Osteoblast (primary cell): ENCODE measurements around the gene PHTF1. TPM values are rescaled to one million over a fixed set of nuclear protein-coding genes. Genes with fewer than 3 reads are reported as not detected.

Experiments
- DNase-seq: peaks from one replicate; pipeline ENCODE4 v3.0.0; 2011; ENCODE audit warnings: low spot score, mixed read lengths; ENCODE audit not compliant: insufficient read length; ENCODE audit errors: missing footprints
- H2AFZ ChIP-seq: 2 replicates; pipeline ENCODE4 v1.6.0; 2011; ENCODE audit warnings: mild to moderate bottlenecking, low read length
- H3K27ac ChIP-seq: 2 replicates; pipeline ENCODE4 v1.5.1; 2011; ENCODE audit warnings: mild to moderate bottlenecking, low read depth, low read length, moderate library complexity
- H3K27me3 ChIP-seq: 2 replicates; pipeline ENCODE4 v1.6.0; 2012; ENCODE audit warnings: mild to moderate bottlenecking, control low read depth, inconsistent platforms, low read length, moderate library complexity; ENCODE audit not compliant: insufficient read depth
- H3K36me3 ChIP-seq: 2 replicates; pipeline ENCODE4 v1.5.1; 2011; ENCODE audit warnings: mild to moderate bottlenecking, low read length, control low read depth, moderate library complexity; ENCODE audit not compliant: insufficient read depth
- H3K4me1 ChIP-seq: 2 replicates; pipeline ENCODE4 v1.5.1; 2011; ENCODE audit warnings: mild to moderate bottlenecking, low read length, control low read depth, moderate library complexity; ENCODE audit not compliant: insufficient read depth
- H3K4me2 ChIP-seq: 2 replicates; pipeline ENCODE4 v1.6.0; 2011; ENCODE audit warnings: mild to moderate bottlenecking, low read length; ENCODE audit not compliant: insufficient read depth
- H3K4me3 ChIP-seq: fragments of 200-600 bp; sonication (generic); 3 replicates; pipeline ENCODE4 v1.5.1; 2012; ENCODE audit warnings: mild to moderate bottlenecking, low read length, inconsistent platforms; ENCODE audit not compliant: insufficient read depth
- H3K79me2 ChIP-seq: 2 replicates; pipeline ENCODE4 v1.6.0; 2012; ENCODE audit warnings: mild to moderate bottlenecking, low read length, control low read depth, inconsistent platforms; ENCODE audit not compliant: insufficient read depth
- H3K9me3 ChIP-seq: 2 replicates; pipeline ENCODE4 v1.5.1; 2011; ENCODE audit warnings: low read depth, low read length, control low read depth
- H4K20me1 ChIP-seq: 2 replicates; pipeline ENCODE4 v1.6.0; 2012; ENCODE audit warnings: mild to moderate bottlenecking, low read length, control low read depth; ENCODE audit not compliant: insufficient read depth
- total RNA-seq: library from RNA; depleted of rRNA; stranded (reverse); fragments of >200 nt; gene quantifications from 2 replicates; pipeline ENCODE4 v1.2.3, GENCODE V29; 2012
- TF ChIP-seq, protein P1 (sequence below): IDR thresholded peaks from 2 replicates; pipeline ENCODE4 v1.5.1; 2011; ENCODE audit warnings: mild to moderate bottlenecking, low read depth, low read length, moderate library complexity; ENCODE audit errors: extremely low read depth

Gene PHTF1
- total RNA-seq, 1 donor, result 41.6 TPM

DNA sequence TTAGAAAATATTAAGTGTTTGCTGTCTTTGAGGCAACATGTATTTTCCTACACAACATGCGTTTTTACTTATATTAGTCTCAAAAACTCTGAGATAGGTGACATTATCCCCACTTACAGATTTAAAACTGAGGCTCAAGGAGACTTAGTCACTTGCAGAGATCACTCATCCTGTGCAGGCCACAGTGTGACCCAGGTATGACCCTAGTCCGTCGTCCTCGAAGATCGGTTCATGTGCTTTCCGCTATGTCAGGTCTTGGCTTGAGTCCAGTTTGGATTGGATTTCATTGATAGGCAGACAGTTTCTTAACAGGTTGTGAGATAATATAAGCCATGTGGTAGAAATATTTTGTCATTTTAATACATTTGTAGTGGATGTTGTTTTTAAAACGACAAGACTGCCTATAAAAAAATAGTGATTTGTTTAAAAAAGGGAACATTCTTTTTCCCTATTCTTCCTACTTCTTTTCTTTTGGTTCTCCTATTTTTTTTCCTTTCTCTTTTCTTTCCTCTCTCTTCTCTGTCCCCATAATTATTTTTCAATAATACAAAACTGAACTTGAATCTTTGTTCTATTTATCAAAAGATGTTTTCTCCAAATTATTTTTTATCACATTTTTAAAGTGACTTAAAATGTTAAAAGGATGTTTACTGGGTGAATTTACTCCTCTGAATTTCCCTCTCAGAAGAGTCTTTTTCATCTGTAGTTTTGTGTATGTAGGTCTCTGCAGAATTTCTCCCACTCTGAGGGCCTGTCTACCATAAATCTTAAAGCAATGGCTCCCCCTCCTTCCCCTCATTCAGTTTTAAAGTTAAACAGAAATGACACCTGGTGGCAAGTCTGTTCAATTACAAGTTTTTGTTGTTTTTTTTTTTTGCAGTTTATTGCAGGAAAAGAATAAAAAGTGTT is 81.8 kb downstream of the PHTF1 start:
- Histone ChIP-seq H3K27ac (no peak overlapping the region), H3K79me2 (no peaks in the 10 kb centered on the region), H3K36me3 (no peaks in the 10 kb centered on the region), H3K4me1 (peaks cover 9% of the 10 kb centered on the region), H3K27me3 (no peaks in the 10 kb centered on the region), H2AFZ (no peak overlapping the region), H3K4me3 (no peak overlapping the region), H3K4me2 (no peak overlapping the region), H4K20me1 (no peaks in the 10 kb centered on the region), H3K9me3 (no peaks in the 10 kb centered on the region)
- peak; percentile 82 for DNase-seq
- TF ChIP-seq, protein P1, sequence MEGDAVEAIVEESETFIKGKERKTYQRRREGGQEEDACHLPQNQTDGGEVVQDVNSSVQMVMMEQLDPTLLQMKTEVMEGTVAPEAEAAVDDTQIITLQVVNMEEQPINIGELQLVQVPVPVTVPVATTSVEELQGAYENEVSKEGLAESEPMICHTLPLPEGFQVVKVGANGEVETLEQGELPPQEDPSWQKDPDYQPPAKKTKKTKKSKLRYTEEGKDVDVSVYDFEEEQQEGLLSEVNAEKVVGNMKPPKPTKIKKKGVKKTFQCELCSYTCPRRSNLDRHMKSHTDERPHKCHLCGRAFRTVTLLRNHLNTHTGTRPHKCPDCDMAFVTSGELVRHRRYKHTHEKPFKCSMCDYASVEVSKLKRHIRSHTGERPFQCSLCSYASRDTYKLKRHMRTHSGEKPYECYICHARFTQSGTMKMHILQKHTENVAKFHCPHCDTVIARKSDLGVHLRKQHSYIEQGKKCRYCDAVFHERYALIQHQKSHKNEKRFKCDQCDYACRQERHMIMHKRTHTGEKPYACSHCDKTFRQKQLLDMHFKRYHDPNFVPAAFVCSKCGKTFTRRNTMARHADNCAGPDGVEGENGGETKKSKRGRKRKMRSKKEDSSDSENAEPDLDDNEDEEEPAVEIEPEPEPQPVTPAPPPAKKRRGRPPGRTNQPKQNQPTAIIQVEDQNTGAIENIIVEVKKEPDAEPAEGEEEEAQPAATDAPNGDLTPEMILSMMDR, result peak; percentile 60

DNA sequence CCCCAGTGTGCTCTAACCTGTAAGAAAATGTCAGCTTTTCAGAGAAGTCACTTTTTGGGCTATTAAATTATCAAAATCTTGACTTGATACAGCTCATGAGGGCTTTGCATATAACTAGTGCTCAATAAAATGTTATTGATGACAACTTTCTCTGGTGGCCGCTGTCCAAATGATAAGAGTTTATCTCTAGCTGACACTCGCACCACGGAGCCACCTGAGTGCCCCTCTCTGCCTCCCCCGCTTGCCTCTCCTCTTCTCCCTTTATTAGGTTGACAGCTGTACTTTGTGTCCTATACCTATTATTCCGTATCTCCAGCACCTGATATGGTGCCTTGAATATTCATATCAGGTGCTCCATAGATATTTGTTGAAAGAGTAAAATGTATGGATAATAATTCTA is 82.8 kb downstream of the PHTF1 start:
- H3K9me3 ChIP-seq, result no peaks in the 10 kb centered on the region
- no peaks in the 10 kb centered on the region for H4K20me1 ChIP-seq
- H3K4me3 ChIP-seq, result no peak overlapping the region
- no peak overlapping the region for H2AFZ ChIP-seq
- no peak overlapping the region for H3K27ac ChIP-seq
- no peak overlapping the region for H3K4me2 ChIP-seq
- TF ChIP-seq, protein P1, result no peak
- no peaks in the 10 kb centered on the region for H3K36me3 ChIP-seq
- DNase-seq, result no peak
- no peaks in the 10 kb centered on the region for H3K79me2 ChIP-seq
- no peaks in the 10 kb centered on the region for H3K27me3 ChIP-seq
- peaks cover 9% of the 10 kb centered on the region for H3K4me1 ChIP-seq

DNA sequence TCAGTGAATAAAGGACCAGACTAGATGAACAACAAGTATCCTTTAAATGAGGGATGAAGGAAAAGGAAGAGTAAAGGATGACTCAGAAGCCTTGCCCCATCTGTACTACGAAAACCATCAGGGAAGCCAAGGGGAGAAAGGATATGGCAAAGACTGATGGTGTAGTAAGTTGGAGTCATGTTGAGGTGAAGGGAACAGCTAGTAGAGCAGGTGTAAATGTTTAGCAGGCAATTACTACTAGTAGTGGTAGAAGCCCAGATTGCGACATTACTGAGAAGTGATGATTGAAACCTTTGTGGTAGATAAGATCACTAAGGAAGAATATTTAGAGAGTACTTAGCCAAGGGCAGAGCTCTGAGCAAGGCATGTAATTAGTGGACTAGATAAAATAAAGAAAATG is 84.0 kb downstream of the PHTF1 start:
- no peak for DNase-seq

DNA sequence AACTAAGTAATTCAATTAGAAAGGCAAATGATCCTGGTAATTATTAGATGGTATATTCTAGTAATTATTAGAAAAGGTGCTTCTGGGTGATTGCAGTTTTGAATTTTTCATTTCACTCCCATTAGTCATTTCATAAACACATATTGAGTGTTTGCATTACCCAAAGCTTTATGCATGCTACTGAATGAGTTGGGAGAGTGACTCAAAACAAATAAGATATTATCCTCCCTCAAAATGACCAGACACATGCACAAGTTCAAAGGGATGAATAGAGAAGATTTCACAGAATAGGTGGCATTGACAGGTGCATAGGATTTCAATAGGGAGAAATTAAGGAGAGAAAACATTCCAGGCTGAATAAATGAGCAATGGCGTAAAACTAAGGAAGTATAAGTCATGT is 84.7 kb downstream of the PHTF1 start:
- H3K4me1 ChIP-seq, result peaks cover 9% of the 10 kb centered on the region
- no peak overlapping the region for H3K4me2 ChIP-seq
- H3K9me3 ChIP-seq, result no peaks in the 10 kb centered on the region
- H3K36me3 ChIP-seq, result no peaks in the 10 kb centered on the region
- DNase-seq, result no peak
- H3K27ac ChIP-seq, result no peak overlapping the region
- no peaks in the 10 kb centered on the region for H4K20me1 ChIP-seq
- no peak overlapping the region for H2AFZ ChIP-seq
- H3K4me3 ChIP-seq, result no peak overlapping the region
- H3K79me2 ChIP-seq, result no peaks in the 10 kb centered on the region
- no peaks in the 10 kb centered on the region for H3K27me3 ChIP-seq
- TF ChIP-seq, protein P1, result no peak

More for the DNA sequence above, 84.0 kb downstream of the PHTF1 start:
- Histone ChIP-seq H2AFZ (no peak overlapping the region), H3K27ac (no peak overlapping the region), H4K20me1 (no peaks in the 10 kb centered on the region), H3K9me3 (no peaks in the 10 kb centered on the region), H3K79me2 (no peaks in the 10 kb centered on the region), H3K4me3 (no peak overlapping the region), H3K36me3 (no peaks in the 10 kb centered on the region), H3K4me2 (no peak overlapping the region), H3K27me3 (no peaks in the 10 kb centered on the region), H3K4me1 (peaks cover 9% of the 10 kb centered on the region)
- TF ChIP-seq, protein P1, result no peak
